Heart left ventricle (tissue), 16 donors: ENCODE data around the gene EMC10. TPM values are rescaled to one million over a fixed set of nuclear protein-coding genes. Genes with fewer than 3 reads are reported as not detected.

Source experiments
- ATAC-seq, 4 donors: fragments of 200-7000 bp; cut with Tn5 transposase; one replicate each; pipeline ENCODE4 v1.9.1; 2020 to 2022; ENCODE audit warnings: moderate library complexity in 4 of 4, mild to moderate bottlenecking in 3 of 4, moderate number of reproducible peaks in 1 of 4
- DNase-seq, 5 donors: peaks; one replicate each; pipeline ENCODE4 v3.0.0-alpha.2; 2020
- H3K27ac ChIP-seq, 12 donors: fragments of 200-600 bp; sonication (generic) in 4 of 12; one replicate each; pipeline versions ENCODE4 v1.5.0 to v1.8.0; 2016 to 2022; ENCODE audit warnings: mild to moderate bottlenecking in 2 of 12
- H3K27me3 ChIP-seq, 9 donors: fragments of 200-600 bp; sonication (generic) in 2 of 9; one replicate each; pipeline versions ENCODE4 v1.5.1 to v1.8.0; 2016 to 2022; ENCODE audit warnings: mild to moderate bottlenecking in 3 of 9
- H3K36me3 ChIP-seq, 9 donors: fragments of 200-600 bp; sonication (generic) in 2 of 9; one replicate each; pipeline versions ENCODE4 v1.5.0 to v1.8.0; 2018 to 2022; ENCODE audit warnings: mild to moderate bottlenecking in 2 of 9
- H3K4me1 ChIP-seq, 12 donors: fragments of 200-600 bp; sonication (generic) in 4 of 12; one replicate each; pipeline versions ENCODE4 v1.5.0 to v1.8.0; 2016 to 2022; ENCODE audit warnings: mild to moderate bottlenecking in 3 of 12
- H3K4me3 ChIP-seq, 12 donors: fragments of 200-600 bp; sonication (generic) in 4 of 12; one replicate each; pipeline versions ENCODE4 v1.5.0 to v1.8.0; 2017 to 2022; ENCODE audit warnings: mild to moderate bottlenecking in 9 of 12, moderate library complexity in 4 of 12
- H3K9me3 ChIP-seq, 12 donors: fragments of 200-600 bp; sonication (generic) in 4 of 12; one replicate each; pipeline versions ENCODE4 v1.5.0 to v1.8.0; 2016 to 2022; ENCODE audit warnings: mild to moderate bottlenecking in 1 of 12
- CTCF ChIP-seq, 12 donors: fragments of 200-600 bp; sonication (generic) in 4 of 12; IDR thresholded peaks; one replicate each; pipeline versions ENCODE4 v1.5.0 to v1.8.0; 2018 to 2022; ENCODE audit warnings: antibody characterized with exemption in 12 of 12, mild to moderate bottlenecking in 5 of 12
- POLR2A ChIP-seq, 2 donors: fragments of 450-650 bp; IDR thresholded peaks; one replicate each; pipeline ENCODE4 v1.6.1; 2017; ENCODE audit warnings: antibody characterized with exemption in 2 of 2, mild to moderate bottlenecking in 2 of 2, moderate library complexity in 2 of 2
- WGBS, 4 donors: extraction: QIAGEN DNeasy Blood & Tissue Kit in 2 of 4; methylation state at CpG; one replicate each; pipeline versions ENCODE4 v1.1.5 to v1.1.7; 2013 to 2018; 5-methylcytosine and 5-hydroxymethylcytosine counted together
- intact Hi-C, 10 donors: fragments of 100-400 bp; cut with DNase I; formaldehyde crosslinking; loops; one replicate each; pipeline versions ENCODE4 v1.11.1 to v1.14.2; 2022
- polyA plus RNA-seq, 2 donors: library from polyadenylated mRNA; stranded (reverse); fragments of 200-250 nt; gene quantifications; one replicate each; pipeline ENCODE4 v1.2.3, GENCODE V29; 2013
- total RNA-seq, 9 donors: library from RNA; depleted of rRNA in 2 of 9; stranded (reverse); fragments of >200 nt in 2 of 9; fragmentation: NEBNext Ultra II Directional in 3 of 9; extraction: Animal tissue kit (Norgen Biotek cat#: 25700) in 3 of 9; gene quantifications; one replicate each; pipeline versions ENCODE4 v1.1.0 to v1.2.4, GENCODE V29; 2016 to 2023
- donor health status: ischemic (EF 13 %, LVEDD 7.1; RV severe dilation, severe dysfunction).
- donor health status: healthy with polysubstance abuse.
- donor health status: DM: no; HTN: yes; CAD: no.
- donor health status: DM: no; HTN: no; CAD: no.
- donor health status: ischemic (EF 25% LVEDD 6.9; RV normal size, moderate dysfunction).
- donor health status: ischemic (EF 25% LVEDD 5.7; RV mildly dilated, moderate dysfunction).
- donor health status: healthy.
- donor health status: DM: yes; HTN: yes; CAD: no.
- donor health status: ischemic (EF 35%, LVEDD 5.7; RV mildly dilated, moderate dysfunction).
- donor health status: nonischemic (EF 11% LVEDD 7.7; RV severe dilation, severe dysfunction).
- donor health status: DM: yes; HTN: yes; CAD: no.
- donor health status: PGD.
- donor health status: ischemic (EF 29% LVEDD 5.4; RV normal size, mild dysfunction).
- donor health status: nonischemic (EF 23%, LVEDD 6.1; RV moderate dilation, normal function).

EMC10 gene
- total and polyA plus RNA-seq, 11 donors = 72.8 to 138 (median 95.3) TPM

DNA sequence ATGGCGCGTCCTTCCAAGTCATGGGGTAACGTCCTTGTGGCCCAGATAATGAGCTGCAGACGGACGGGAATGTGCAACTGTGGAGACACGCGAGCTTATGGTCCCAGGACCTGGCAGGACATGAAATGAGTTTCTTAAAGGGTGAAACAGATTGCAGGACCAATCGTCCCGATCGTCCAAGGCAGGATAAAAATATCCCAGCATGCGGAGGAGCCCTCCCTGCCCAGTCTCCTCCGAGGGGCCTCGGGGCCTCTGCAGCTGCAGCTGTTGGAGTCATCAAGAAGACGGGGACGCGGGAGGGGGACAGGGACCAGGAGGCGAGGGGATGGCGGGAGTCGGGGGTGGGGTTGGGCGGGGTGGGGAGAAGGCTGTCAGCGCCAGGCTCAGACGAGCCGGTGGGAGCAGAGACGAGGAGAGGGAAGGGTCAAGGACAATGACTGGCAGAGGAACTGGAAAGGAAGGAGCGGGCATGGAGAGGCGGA lies 14.7 kb downstream of the EMC10 start:
- Histone ChIP-seq H3K4me1 (peaks cover 0 to 21% (median 0%) of the 10 kb centered on the region in 12 donors), H3K4me3 (no peak overlapping the region), H3K36me3 (peaks cover 0 to 9% (median 0%) of the 10 kb centered on the region in 9 donors), H3K9me3 (no peaks in the 10 kb centered on the region), H3K27me3 (peaks cover 0 to 4% (median 0%) of the 10 kb centered on the region in 9 donors), H3K27ac (no peak overlapping the region)
- TF ChIP-seq CTCF (IDR thresholded peaks at IDR 0.05) (no peak), POLR2A (IDR thresholded peaks at IDR 0.05) (no peak)
- 19 to 29% (median 25%) methylated on average over 22 to 26 of the region's 26 CpGs for WGBS, 4 donors
- DNase-seq (peak in 3 of 5 donors; percentile 24 to 46 (median 28)), ATAC-seq (no peak)
- intact Hi-C loops = no loop called here

DNA sequence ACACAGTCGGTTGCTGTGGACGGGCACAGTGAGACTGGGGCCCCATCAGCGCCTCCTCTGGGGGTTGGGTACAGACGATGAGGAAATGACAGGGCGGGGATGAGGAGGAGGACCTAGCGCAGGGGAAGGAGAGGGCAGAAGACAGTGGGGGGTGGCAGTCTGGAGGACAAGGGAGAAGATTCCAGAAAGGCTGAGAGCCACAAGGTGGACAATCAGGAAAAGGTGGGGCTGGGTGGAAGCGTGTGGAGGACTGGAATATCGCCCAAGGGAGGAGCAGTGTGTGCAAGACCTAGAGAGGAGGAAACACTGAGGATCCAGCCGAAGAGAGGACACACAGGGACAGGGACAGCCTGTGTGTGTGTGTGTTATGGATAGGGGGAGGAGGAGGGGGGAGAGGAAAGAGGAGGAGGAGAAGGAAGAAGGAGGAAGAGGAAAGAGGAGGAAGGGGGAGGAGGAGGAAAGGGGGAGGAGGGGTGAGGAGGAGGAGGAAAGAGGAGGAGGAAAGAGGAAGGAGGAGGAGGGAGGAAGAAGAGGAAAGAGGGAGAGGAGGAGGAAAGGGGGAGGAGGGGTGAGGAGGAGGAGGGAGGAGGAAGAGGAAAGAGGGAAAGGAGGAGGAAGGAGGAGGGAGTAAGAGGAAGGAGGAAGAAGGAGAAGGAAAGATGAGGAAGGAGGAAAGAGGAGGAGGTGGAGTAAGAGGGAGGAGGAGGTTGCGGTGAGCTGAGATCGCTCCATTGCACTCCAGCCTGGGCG lies 16.2 kb downstream of the EMC10 start:
- ATAC-seq = no peak
- intact Hi-C loops = no loop called here
- 13 to 30% (median 21%) methylated on average over 9 to 12 of the region's 12 CpGs for WGBS, 4 donors

DNA sequence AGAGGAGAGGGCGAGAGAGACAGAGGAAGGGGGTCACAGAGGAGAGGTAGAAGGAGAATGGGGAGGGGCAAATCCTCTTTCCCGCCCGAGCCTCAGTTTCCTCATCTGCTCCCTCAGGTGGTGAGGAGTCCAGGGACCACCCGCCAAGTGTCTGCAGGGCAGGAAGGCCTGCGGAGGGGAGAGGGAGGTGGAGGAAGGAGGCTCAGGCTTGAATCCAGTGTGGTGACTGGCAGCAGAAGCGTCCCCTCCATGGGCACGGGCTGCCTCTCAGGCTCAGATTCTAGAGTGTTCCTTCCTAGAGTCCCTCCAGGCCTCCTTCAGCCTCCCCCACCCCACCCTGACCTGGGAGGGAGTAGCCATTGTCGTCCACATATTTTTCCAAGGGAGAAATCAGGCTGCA lies 16.9 kb downstream of the EMC10 start:
- DNase-seq (peak in 3 of 5 donors; percentile 9 to 29 (median 25)), ATAC-seq (no peak)
- Histone ChIP-seq H3K27ac (no peak overlapping the region), H3K36me3 (no peaks in the 10 kb centered on the region), H3K4me3 (no peak overlapping the region), H3K27me3 (no peaks in the 10 kb centered on the region), H3K9me3 (no peaks in the 10 kb centered on the region), H3K4me1 (peaks cover 0 to 21% (median 0%) of the 10 kb centered on the region in 12 donors)
- intact Hi-C loops = no loop called here
- TF ChIP-seq POLR2A (IDR thresholded peaks at IDR 0.05) (no peak), CTCF (IDR thresholded peaks at IDR 0.05) (no peak)
- WGBS, 4 donors = 45 to 53% (median 51%) methylated on average over 8 of the region's 8 CpGs

More for the DNA sequence above, 16.2 kb downstream of the EMC10 start:
- Histone ChIP-seq H3K27ac (no peak overlapping the region), H3K4me1 (peaks cover 0 to 21% (median 0%) of the 10 kb centered on the region in 12 donors), H3K27me3 (peaks cover 0 to 3% (median 0%) of the 10 kb centered on the region in 9 donors), H3K4me3 (no peak overlapping the region), H3K36me3 (no peaks in the 10 kb centered on the region), H3K9me3 (no peaks in the 10 kb centered on the region)
- peak in 3 of 5 donors; percentile 29 to 61 (median 42) for DNase-seq
- TF ChIP-seq POLR2A (IDR thresholded peaks at IDR 0.05) (no peak), CTCF (IDR thresholded peaks at IDR 0.05) (no peak)

DNA sequence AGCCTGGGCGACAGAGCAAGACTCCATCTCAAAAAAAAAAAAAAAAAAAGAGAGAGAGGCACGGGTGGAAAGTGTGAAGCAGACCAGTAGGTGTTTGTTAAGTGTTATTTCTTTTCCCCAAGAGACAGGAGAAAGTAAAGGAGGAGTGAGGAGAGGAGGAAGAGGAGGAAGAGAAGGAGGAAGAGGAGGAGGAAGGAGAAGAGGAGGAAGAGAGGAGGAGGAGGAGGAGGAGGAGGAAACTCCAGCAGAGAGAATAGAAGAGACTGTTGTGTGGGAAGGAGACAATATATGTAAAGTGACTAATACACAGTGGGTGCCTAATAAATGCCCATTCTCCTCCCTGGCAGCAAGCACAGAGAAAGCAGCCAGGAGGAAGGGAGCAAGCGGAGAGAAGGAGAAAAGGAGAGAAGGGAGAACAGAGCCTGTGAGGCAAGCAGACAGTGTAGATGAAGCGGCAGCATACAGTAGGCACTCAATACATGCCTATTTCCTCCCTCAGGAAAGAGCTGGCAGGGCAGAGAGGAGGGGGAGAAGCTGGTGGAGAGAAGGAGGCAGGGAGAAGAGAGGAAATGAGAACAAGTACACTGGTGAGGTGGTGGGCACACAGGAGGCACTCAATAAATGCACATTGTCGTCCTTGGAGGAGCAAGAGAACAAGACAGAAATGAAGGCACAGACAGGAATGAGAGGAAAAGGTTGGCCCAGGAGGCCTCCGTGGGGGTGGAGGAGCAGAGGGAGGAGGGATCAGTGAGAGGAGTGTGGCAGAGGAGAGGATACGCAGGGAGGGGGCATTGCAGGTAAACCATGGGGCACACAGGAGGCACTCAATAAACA lies 18.1 kb downstream of the EMC10 start:
- Histone ChIP-seq H3K27ac (no peak overlapping the region), H3K36me3 (no peaks in the 10 kb centered on the region), H3K27me3 (no peaks in the 10 kb centered on the region), H3K9me3 (no peaks in the 10 kb centered on the region), H3K4me3 (no peak overlapping the region), H3K4me1 (peaks cover 0 to 18% (median 0%) of the 10 kb centered on the region in 12 donors)
- peak in 1 of 4 donors; percentile 3 for ATAC-seq
- 40 to 50% (median 46%) methylated on average over 7 of the region's 7 CpGs for WGBS, 4 donors
- peak in 3 of 5 donors; percentile 29 to 48 (median 41) for DNase-seq
- TF ChIP-seq POLR2A (IDR thresholded peaks at IDR 0.05) = no peak
- no peak for TF ChIP-seq CTCF (IDR thresholded peaks at IDR 0.05)
- intact Hi-C loops = no loop called here
